Activated CD4-positive, alpha-beta T cell treated with anti-CD3 and anti-CD28 coated beads, Interleukin-2, amount 50 U/mL, for 24 hours (primary cell): Measurements from ENCODE around the gene EGFR.

ENCODE experiments used
- DNase-seq, 2 donors: peaks; one replicate each; pipeline ENCODE4 v3.0.0-alpha.2; 2020; ENCODE audit warnings: low read depth in 1 of 2, low spot score in 1 of 2

EGFR gene

GRCh38 chr7:55121249-55121648 lies 102.4 kb downstream of the EGFR start:
- DNase-seq = no peak

- DNase-seq = no peak
Measured at GRCh38 chr7:55122263-55122662, 103.4 kb downstream of the EGFR start.

- DNase-seq = no peak
Measured at GRCh38 chr7:55124989-55125875, 106.4 kb downstream of the EGFR start.

GRCh38 chr7:55127135-55127551 lies 108.3 kb downstream of the EGFR start:
- DNase-seq = no peak

GRCh38 chr7:55127622-55128081 lies 108.8 kb downstream of the EGFR start:
- no peak for DNase-seq

GRCh38 chr7:55128693-55129394 lies 110.0 kb downstream of the EGFR start:
- no peak for DNase-seq

GRCh38 chr7:55129541-55130394 lies 111.0 kb downstream of the EGFR start:
- DNase-seq = no peak

GRCh38 chr7:55130395-55131141 lies 111.8 kb downstream of the EGFR start:
- no peak for DNase-seq

- no peak for DNase-seq
Measured at GRCh38 chr7:55131142-55131929, 112.5 kb downstream of the EGFR start.

- DNase-seq = no peak
Measured at GRCh38 chr7:55132550-55132889, 113.7 kb downstream of the EGFR start.

GRCh38 chr7:55132890-55133551 lies 114.2 kb downstream of the EGFR start:
- DNase-seq = no peak

- DNase-seq = no peak
Measured at GRCh38 chr7:55133630-55134358, 115.0 kb downstream of the EGFR start.

GRCh38 chr7:55134359-55134725 lies 115.5 kb downstream of the EGFR start:
- no peak for DNase-seq

- DNase-seq = no peak
Measured at GRCh38 chr7:55134786-55135185, 116.0 kb downstream of the EGFR start.

- no peak for DNase-seq
Measured at GRCh38 chr7:55135462-55135861, 116.6 kb downstream of the EGFR start.

GRCh38 chr7:55138663-55139062 lies 119.8 kb downstream of the EGFR start:
- no peak for DNase-seq

GRCh38 chr7:55140221-55140940 lies 121.6 kb downstream of the EGFR start:
- DNase-seq = no peak

- no peak for DNase-seq
Measured at GRCh38 chr7:55140941-55141278, 122.1 kb downstream of the EGFR start.
